Mucosa of gallbladder (tissue), 1 donor: ENCODE measurements around the gene CDCP1. TPM values are rescaled to one million over a fixed set of nuclear protein-coding genes. Genes with fewer than 3 reads are reported as not detected.
A peak's percentile ranks its signal among the peaks of the same experiment; 100 is the strongest.

Source experiments
- DNase-seq: peaks from one replicate; pipeline ENCODE4 v3.0.0-alpha.2; 2020; ENCODE audit warnings: low spot score
- total RNA-seq: library from RNA; stranded (reverse); gene quantifications from one replicate; pipeline ENCODE4 v1.2.1, GENCODE V29; 2021
- donor health status: DM: no; HTN: no; CAD: no.

Gene CDCP1
- total RNA-seq, 1 donor from 2014 or later = 42.4 TPM

GRCh38 chr3:45113625-45114050 is 32.5 kb downstream of the CDCP1 start:
- DNase-seq = no peak

GRCh38 chr3:45112939-45113338 is 33.2 kb downstream of the CDCP1 start:
- DNase-seq = no peak

GRCh38 chr3:45110509-45110833 is 35.7 kb downstream of the CDCP1 start:
- DNase-seq = no peak

GRCh38 chr3:45109771-45110508 is 36.2 kb downstream of the CDCP1 start:
- DNase-seq = peak; percentile 58

- no peak for DNase-seq
Observed at GRCh38 chr3:45106874-45107273, 39.3 kb downstream of the CDCP1 start.

GRCh38 chr3:45105855-45106671 is 40.1 kb downstream of the CDCP1 start:
- DNase-seq = no peak

GRCh38 chr3:45104715-45105711 is 41.2 kb downstream of the CDCP1 start:
- no peak for DNase-seq

- DNase-seq = no peak
Observed at GRCh38 chr3:45103753-45104714, 42.1 kb downstream of the CDCP1 start.

GRCh38 chr3:45103334-45103733 is 42.8 kb downstream of the CDCP1 start:
- DNase-seq = no peak

- no peak for DNase-seq
Observed at GRCh38 chr3:45100981-45101407, 45.2 kb downstream of the CDCP1 start.

- DNase-seq = no peak
Observed at GRCh38 chr3:45098310-45098709, 47.9 kb downstream of the CDCP1 start.

- DNase-seq = no peak
Observed at GRCh38 chr3:45097296-45097883, 48.8 kb downstream of the CDCP1 start.

GRCh38 chr3:45095916-45096526 is 50.2 kb downstream of the CDCP1 start:
- DNase-seq = no peak

- DNase-seq = no peak
Observed at GRCh38 chr3:45093176-45093575, 53.0 kb downstream of the CDCP1 start.

- DNase-seq = no peak
Observed at GRCh38 chr3:45092132-45093031, 53.8 kb downstream of the CDCP1 start.

- DNase-seq = no peak
Observed at GRCh38 chr3:45090855-45091254, 55.3 kb downstream of the CDCP1 start.

GRCh38 chr3:45088543-45089358 is 57.4 kb downstream of the CDCP1 start:
- DNase-seq = peak; percentile 88

GRCh38 chr3:45087155-45087554 is 59.0 kb downstream of the CDCP1 start:
- no peak for DNase-seq
